ENCODE data around the gene GGT1.
"Not testable (repeated sequence)": the region's sequence is repeated elsewhere in the genome, so short reads cannot be mapped to it uniquely, and the experiment has no call there.

GGT1 gene

GRCh38 chr22:24602847-24603769 is at the start of gene GGT1:
Gene GGT1 (plus strand): TSS chr22:24603193. CDS start chr22:24611082, 7,889 bp downstream.
- not testable (repeated sequence) for H3K4me3 ChIP-seq, H3K36me3 ChIP-seq, H3K9me3 ChIP-seq, H4K20me1 ChIP-seq, H3K27me3 ChIP-seq, H3K9ac ChIP-seq
- peak within 1 kb of the TSS; percentile 53; the same call in 1 of the 2 replicates for H3K27ac ChIP-seq
- peak within 1 kb of the TSS; percentile 60 for H3K4me2 ChIP-seq
- peaks cover 56% of the 10 kb centered on the region for H3K4me1 ChIP-seq

GRCh38 chr22:24553597-24554312 is 49.2 kb upstream of the GGT1 start:
- Histone ChIP-seq H3K9me3 (no peaks in the 10 kb centered on the region), H3K27me3 (no peaks in the 10 kb centered on the region), H3K4me2 (peak overlapping the region; percentile 93), H3K4me1 (peaks cover 62% of the 10 kb centered on the region), H3K4me3 (peak overlapping the region; percentile 90), H3K36me3 (peaks cover 52% of the 10 kb centered on the region), H3K9ac (peak overlapping the region; percentile 97), H3K27ac (peak overlapping the region; percentile 96), H4K20me1 (peaks cover 88% of the 10 kb centered on the region)
- TF ChIP-seq Cebpa-rat (IDR thresholded peaks at IDR 0.05), result no peak

- peak within 1 kb of the TSS; percentile 90 for H3K4me3 ChIP-seq
- H3K27ac ChIP-seq, result peak within 1 kb of the TSS; percentile 98
- peaks cover 70% of the 10 kb centered on the region for H3K4me1 ChIP-seq
- no peak for TF ChIP-seq Cebpa-rat (IDR thresholded peaks at IDR 0.05)
- H3K9ac ChIP-seq, result peak within 1 kb of the TSS; percentile 97
- no peaks in the 10 kb centered on the region for H3K27me3 ChIP-seq
- H4K20me1 ChIP-seq, result peaks cover 88% of the 10 kb centered on the region
- H3K4me2 ChIP-seq, result peak within 1 kb of the TSS; percentile 100
- H3K36me3 ChIP-seq, result peaks cover 52% of the 10 kb centered on the region
- H3K9me3 ChIP-seq, result no peaks in the 10 kb centered on the region
These were observed 48.5 kb upstream of the GGT1 start, which contains the start of gene GUCD1 for GRCh38 chr22:24554313-24555164. Gene GUCD1 (minus strand): TSS chr22:24555138. CDS start chr22:24554991, 147 bp downstream.

GRCh38 chr22:24555165-24556039 is 47.6 kb upstream of the GGT1 start, which contains the start of gene SNRPD3:
Gene SNRPD3 (plus strand): TSS chr22:24555999. CDS start chr22:24557675, 1,676 bp downstream.
- peaks cover 88% of the 10 kb centered on the region for H4K20me1 ChIP-seq
- peaks cover 52% of the 10 kb centered on the region for H3K36me3 ChIP-seq
- H3K4me1 ChIP-seq, result peaks cover 72% of the 10 kb centered on the region

GRCh38 chr22:24559471-24559870 is 43.5 kb upstream of the GGT1 start:
- no peak overlapping the region for H3K4me3 ChIP-seq
- peaks cover 88% of the 10 kb centered on the region for H4K20me1 ChIP-seq
- H3K9me3 ChIP-seq, result no peaks in the 10 kb centered on the region
- TF ChIP-seq Cebpa-rat (IDR thresholded peaks at IDR 0.05), result no peak
- H3K27ac ChIP-seq, result no peak overlapping the region
- H3K4me2 ChIP-seq, result peak overlapping the region; percentile 1; the same call in 1 of the 2 replicates
- H3K36me3 ChIP-seq, result peaks cover 74% of the 10 kb centered on the region
- H3K9ac ChIP-seq, result no peak overlapping the region
- H3K4me1 ChIP-seq, result peaks cover 34% of the 10 kb centered on the region
- no peaks in the 10 kb centered on the region for H3K27me3 ChIP-seq

More at GRCh38 chr22:24555165-24556039, 47.6 kb upstream of the GGT1 start, which contains the start of gene SNRPD3:
- Histone ChIP-seq H3K27ac (peak within 1 kb of the TSS; percentile 98), H3K4me2 (peak within 1 kb of the TSS; percentile 100), H3K4me3 (peak within 1 kb of the TSS; percentile 90), H3K9ac (peak within 1 kb of the TSS; percentile 97), H3K27me3 (no peaks in the 10 kb centered on the region), H3K9me3 (no peaks in the 10 kb centered on the region)
- TF ChIP-seq Cebpa-rat (IDR thresholded peaks at IDR 0.05), result no peak

- H3K27me3 ChIP-seq, result no peaks in the 10 kb centered on the region
- H3K4me1 ChIP-seq, result peaks cover 15% of the 10 kb centered on the region
- no peak for TF ChIP-seq Cebpa-rat (IDR thresholded peaks at IDR 0.05)
- no peak overlapping the region for H3K4me2 ChIP-seq
- no peak overlapping the region for H3K9ac ChIP-seq
- H3K27ac ChIP-seq, result no peak overlapping the region
- no peaks in the 10 kb centered on the region for H3K9me3 ChIP-seq
- peaks cover 100% of the 10 kb centered on the region for H3K36me3 ChIP-seq
- peaks cover 100% of the 10 kb centered on the region for H4K20me1 ChIP-seq
- H3K4me3 ChIP-seq, result no peak overlapping the region
These were observed 39.7 kb upstream of the GGT1 start for GRCh38 chr22:24563246-24563645.

- TF ChIP-seq Cebpa-rat (IDR thresholded peaks at IDR 0.05), result no peak
- peaks cover 3% of the 10 kb centered on the region for H3K4me1 ChIP-seq
- H4K20me1 ChIP-seq, result peaks cover 100% of the 10 kb centered on the region
These were observed 38.5 kb upstream of the GGT1 start for GRCh38 chr22:24564376-24565058.

GRCh38 chr22:24565077-24565476 is 37.9 kb upstream of the GGT1 start:
- Histone ChIP-seq H4K20me1 (peaks cover 100% of the 10 kb centered on the region), H3K9me3 (no peaks in the 10 kb centered on the region), H3K4me2 (no peak overlapping the region), H3K27ac (no peak overlapping the region), H3K36me3 (peaks cover 100% of the 10 kb centered on the region), H3K9ac (no peak overlapping the region), H3K4me1 (no peaks in the 10 kb centered on the region), H3K4me3 (no peak overlapping the region), H3K27me3 (no peaks in the 10 kb centered on the region)
- no peak for TF ChIP-seq Cebpa-rat (IDR thresholded peaks at IDR 0.05)

More at GRCh38 chr22:24564376-24565058, 38.5 kb upstream of the GGT1 start:
- Histone ChIP-seq H3K9me3 (no peaks in the 10 kb centered on the region), H3K9ac (no peak overlapping the region), H3K27me3 (no peaks in the 10 kb centered on the region), H3K4me2 (no peak overlapping the region), H3K4me3 (no peak overlapping the region), H3K36me3 (peaks cover 100% of the 10 kb centered on the region), H3K27ac (no peak overlapping the region)

Measured in BLaER1 (cell line).